Stomach (tissue), 9 donors: Measurements from ENCODE around the gene BSCL2. TPM values are rescaled to one million over a fixed set of nuclear protein-coding genes. Genes with fewer than 3 reads are reported as not detected.
"Not testable (repeated sequence)": the region's sequence is repeated elsewhere in the genome, so short reads cannot be mapped to it uniquely, and the experiment has no call there.

ENCODE experiments used
- DNase-seq, 2 donors: peaks; one replicate each; pipeline versions ENCODE4 v3.0.0 to v3.0.0-alpha.2; 2013 to 2019
- H3K27ac ChIP-seq, 5 donors: fragments of 200-600 bp in 4 of 5; sonication (generic) in 4 of 5; one replicate each; pipeline ENCODE4 v1.5.1; 2013 to 2019; ENCODE audit warnings: mild to moderate bottlenecking in 1 of 5, moderate library complexity in 1 of 5
- H3K27me3 ChIP-seq, 3 donors: fragments of 200-600 bp; sonication (generic); one replicate each; pipeline ENCODE4 v1.5.1; 2017 to 2019; ENCODE audit warnings: mixed run types in 1 of 3
- H3K36me3 ChIP-seq, 4 donors: fragments of 200-600 bp; sonication (generic); 1 replicate in 3 of 4; 2 replicates in 1 of 4; pipeline ENCODE4 v1.5.1; 2016 to 2019
- H3K4me1 ChIP-seq, 4 donors: fragments of 200-600 bp; sonication (generic); one replicate each; pipeline ENCODE4 v1.5.1; 2016 to 2019
- H3K4me3 ChIP-seq, 4 donors: fragments of 200-600 bp; sonication (generic) in 3 of 4; one replicate each; pipeline ENCODE4 v1.5.1; 2016 to 2019; ENCODE audit warnings: mild to moderate bottlenecking in 1 of 4
- H3K9me3 ChIP-seq, 4 donors: fragments of 200-600 bp; sonication (generic); one replicate each; pipeline ENCODE4 v1.5.1; 2016 to 2019
- CTCF ChIP-seq, 7 experiments: fragments of 450-650 bp in 4 of 7; fragments of 200-600 bp in 3 of 7; sonication (generic) in 3 of 7; IDR thresholded peaks; one replicate each; pipeline ENCODE4 v1.5.1; 2016 to 2019; ENCODE audit warnings: antibody characterized with exemption in 7 of 7, control low read depth in 2 of 7, mild to moderate bottlenecking in 1 of 7
- EP300 ChIP-seq: sonication (generic); formaldehyde crosslinking; IDR thresholded peaks from one replicate; pipeline ENCODE4 v1.6.1; 2017; ENCODE audit warnings: antibody characterized with exemption
- POLR2A ChIP-seq, 4 donors: fragments of 450-650 bp; IDR thresholded peaks; one replicate each; pipeline ENCODE4 v1.6.1; 2016; ENCODE audit warnings: antibody characterized with exemption in 4 of 4, control low read depth in 2 of 4, mild to moderate bottlenecking in 1 of 4, moderate library complexity in 1 of 4
- POLR2AphosphoS5 ChIP-seq, 3 donors: sonication (generic); formaldehyde crosslinking; IDR thresholded peaks; one replicate each; pipeline ENCODE4 v1.6.1; 2016; ENCODE audit warnings: antibody characterized with exemption in 3 of 3
- WGBS, 5 donors: extraction: QIAGEN DNeasy Blood & Tissue Kit in 3 of 5; methylation state at CpG; one replicate each; pipeline versions ENCODE4 v1.1.5 to v1.1.7; 2013 to 2018; 5-methylcytosine and 5-hydroxymethylcytosine counted together
- intact Hi-C: fragments of 100-400 bp; cut with DNase I; formaldehyde crosslinking; loops from one replicate; pipeline ENCODE4 v1.15.1; 2023; ENCODE audit warnings: low total_unique reads
- polyA plus RNA-seq, 3 donors: library from polyadenylated mRNA; stranded (reverse); fragments of 200-250 nt; gene quantifications; one replicate each; pipeline ENCODE4 v1.2.3, GENCODE V29; 2013
- total RNA-seq, 5 donors: library from RNA; depleted of rRNA; stranded (reverse); fragments of >200 nt; gene quantifications; one replicate each; pipeline versions ENCODE4 v1.1.0 to v1.2.3, GENCODE V29; 2014 to 2016
- donor health status: healthy with polysubstance abuse.
- donor health status: Bipolar disorder and iron deficiency.
- donor health status: healthy.

BSCL2 gene
- total and polyA plus RNA-seq, 8 donors: 29.9 to 144 (median 94.3) TPM

GRCh38 chr11:62702246-62702645 lies 5.0 kb downstream of the BSCL2 start:
- H3K27me3 ChIP-seq: no peaks in the 10 kb centered on the region
- intact Hi-C loops: no loop called here
- TF ChIP-seq EP300 (no peak), CTCF (IDR thresholded peaks at IDR 0.05) (no peak), POLR2A (IDR thresholded peaks at IDR 0.05) (no peak), POLR2AphosphoS5 (IDR thresholded peaks at IDR 0.05) (no peak)
- H3K4me3 ChIP-seq: no peak overlapping the region
- H3K36me3 ChIP-seq: peaks cover 0 to 27% (median 21%) of the 10 kb centered on the region in 4 donors
- H3K4me1 ChIP-seq: peaks cover 20 to 26% (median 23%) of the 10 kb centered on the region in 4 donors
- no peaks in the 10 kb centered on the region for H3K9me3 ChIP-seq
- DNase-seq: no peak
- no peak overlapping the region for H3K27ac ChIP-seq
- WGBS, 5 donors: 82 to 92% (median 90%) methylated on average over 9 to 11 of the region's 11 CpGs

- no peak overlapping the region for H3K27ac ChIP-seq
- intact Hi-C loops: loop anchor here (10.0 kb wide), 1 partner anchor 300 kb away; no protein-coding TSS in a partner anchor
- peaks cover 31 to 50% (median 49%) of the 10 kb centered on the region in 4 donors for H3K36me3 ChIP-seq
- H3K9me3 ChIP-seq: no peaks in the 10 kb centered on the region
- H3K4me3 ChIP-seq: no peak overlapping the region
- TF ChIP-seq POLR2A (IDR thresholded peaks at IDR 0.05): no peak
- TF ChIP-seq CTCF (IDR thresholded peaks at IDR 0.05): peak in 5 of 7 experiments; percentile 51 to 79 (median 71)
- TF ChIP-seq POLR2AphosphoS5 (IDR thresholded peaks at IDR 0.05): peak in 1 of 3 donors; percentile 66
- H3K27me3 ChIP-seq: no peaks in the 10 kb centered on the region
- WGBS, 5 donors: 44 to 55% (median 50%) methylated on average over 14 of the region's 14 CpGs
- peak; percentile 85 to 92 for DNase-seq
- peaks cover 0 to 9% (median 4%) of the 10 kb centered on the region in 4 donors for H3K4me1 ChIP-seq
These were observed 12.6 kb downstream of the BSCL2 start for GRCh38 chr11:62694455-62695167.

GRCh38 chr11:62693624-62694023 lies 13.6 kb downstream of the BSCL2 start:
- DNase-seq, H3K27me3 ChIP-seq, H3K27ac ChIP-seq, H3K4me3 ChIP-seq, H3K9me3 ChIP-seq: not testable (repeated sequence)
- WGBS, 5 donors: 75 to 89% (median 83%) methylated on average over 4 of the region's 4 CpGs
- Histone ChIP-seq H3K36me3 (peaks cover 31 to 50% (median 49%) of the 10 kb centered on the region in 4 donors), H3K4me1 (peaks cover 0 to 10% (median 4%) of the 10 kb centered on the region in 4 donors)
- intact Hi-C loops: loop anchor here (10.0 kb wide), 1 partner anchor 299 kb away; no protein-coding TSS in a partner anchor

GRCh38 chr11:62689421-62690183 lies 17.6 kb downstream of the BSCL2 start, which contains the start of gene LRRN4CL:
TSS of gene LRRN4CL (minus strand) at chr11:62689530. CDS start at chr11:62688508, 1,022 bp downstream.
- intact Hi-C loops: loop anchor here (10.0 kb wide), 1 partner anchor 295 kb away; no protein-coding TSS in a partner anchor
- Histone ChIP-seq H3K4me1 (peaks cover 8 to 17% (median 12%) of the 10 kb centered on the region in 4 donors), H3K27me3 (peaks cover 0 to 15% (median 10%) of the 10 kb centered on the region in 3 donors), H3K9me3 (no peaks in the 10 kb centered on the region), H3K27ac (peak within 1 kb of the TSS; percentile 13 to 78 (median 69)), H3K4me3 (peak within 1 kb of the TSS; percentile 36 to 46 (median 39)), H3K36me3 (peaks cover 31 to 44% (median 40%) of the 10 kb centered on the region in 4 donors)
- DNase-seq: peak; percentile 36 to 83
- TF ChIP-seq EP300 (no peak), POLR2AphosphoS5 (IDR thresholded peaks at IDR 0.05) (peak; percentile 13 to 56 (median 36))
- 52 to 61% (median 58%) methylated on average over 11 of the region's 11 CpGs for WGBS, 5 donors

GRCh38 chr11:62688491-62688890 lies 18.7 kb downstream of the BSCL2 start:
- H3K27me3 ChIP-seq: peaks cover 0 to 15% (median 10%) of the 10 kb centered on the region in 3 donors
- DNase-seq: no peak
- peaks cover 31 to 39% (median 37%) of the 10 kb centered on the region in 4 donors for H3K36me3 ChIP-seq
- H3K4me1 ChIP-seq: peaks cover 8 to 13% (median 10%) of the 10 kb centered on the region in 4 donors
- TF ChIP-seq CTCF (IDR thresholded peaks at IDR 0.05) (no peak), POLR2A (IDR thresholded peaks at IDR 0.05) (no peak), POLR2AphosphoS5 (IDR thresholded peaks at IDR 0.05) (no peak), EP300 (no peak)
- H3K4me3 ChIP-seq: peak overlapping the region; percentile 36 to 46 (median 39)
- 23 to 36% (median 30%) methylated on average over 1 of the region's 1 CpG for WGBS, 5 donors
- H3K9me3 ChIP-seq: no peaks in the 10 kb centered on the region
- peak overlapping the region in 4 of 5 donors; percentile 57 to 78 (median 70) for H3K27ac ChIP-seq
- intact Hi-C loops: no loop called here
